Upper lobe of right lung (tissue), 1 donor: ENCODE measurements around the gene EPHA1. TPM values are rescaled to one million over a fixed set of nuclear protein-coding genes. Genes with fewer than 3 reads are reported as not detected.
A peak's percentile ranks its signal among the peaks of the same experiment; 100 is the strongest.

Experiments
- ATAC-seq: fragments of 200-7000 bp; cut with Tn5 transposase; one replicate; pipeline ENCODE4 v1.9.1; 2020; ENCODE audit warnings: mild to moderate bottlenecking, moderate library complexity
- DNase-seq: peaks from one replicate; pipeline ENCODE4 v3.0.0-alpha.2; 2020
- H3K27ac ChIP-seq: fragments of 200-600 bp; one replicate; pipeline ENCODE4 v1.8.0; 2022
- H3K27me3 ChIP-seq: fragments of 200-600 bp; one replicate; pipeline ENCODE4 v1.8.0; 2022; ENCODE audit warnings: mild to moderate bottlenecking
- H3K36me3 ChIP-seq: fragments of 200-600 bp; one replicate; pipeline ENCODE4 v1.8.0; 2022
- H3K4me1 ChIP-seq: fragments of 200-600 bp; one replicate; pipeline ENCODE4 v1.8.0; 2022
- H3K4me3 ChIP-seq: fragments of 200-600 bp; one replicate; pipeline ENCODE4 v1.8.0; 2022; ENCODE audit warnings: mild to moderate bottlenecking
- H3K9me3 ChIP-seq: fragments of 200-600 bp; one replicate; pipeline ENCODE4 v1.8.0; 2022
- intact Hi-C: fragments of 100-400 bp; cut with DNase I; formaldehyde crosslinking; loops from one replicate; pipeline ENCODE4 v1.11.0; 2022
- total RNA-seq: library from RNA; stranded (reverse); fragmentation: NEBNext Ultra II Directional; extraction: Animal tissue kit (Norgen Biotek cat#: 25700); gene quantifications from one replicate; pipeline ENCODE4 v1.2.1, GENCODE V29; 2021
- TF ChIP-seq, protein P1 (sequence below): fragments of 200-600 bp; IDR thresholded peaks from one replicate; pipeline ENCODE4 v1.8.0; 2022; ENCODE audit warnings: antibody characterized with exemption
- donor health status: DM: no; HTN: yes; CAD: no; lungs with severe emphysema.

Gene EPHA1
- total RNA-seq, 1 donor from 2014 or later: 13.9 TPM

DNA sequence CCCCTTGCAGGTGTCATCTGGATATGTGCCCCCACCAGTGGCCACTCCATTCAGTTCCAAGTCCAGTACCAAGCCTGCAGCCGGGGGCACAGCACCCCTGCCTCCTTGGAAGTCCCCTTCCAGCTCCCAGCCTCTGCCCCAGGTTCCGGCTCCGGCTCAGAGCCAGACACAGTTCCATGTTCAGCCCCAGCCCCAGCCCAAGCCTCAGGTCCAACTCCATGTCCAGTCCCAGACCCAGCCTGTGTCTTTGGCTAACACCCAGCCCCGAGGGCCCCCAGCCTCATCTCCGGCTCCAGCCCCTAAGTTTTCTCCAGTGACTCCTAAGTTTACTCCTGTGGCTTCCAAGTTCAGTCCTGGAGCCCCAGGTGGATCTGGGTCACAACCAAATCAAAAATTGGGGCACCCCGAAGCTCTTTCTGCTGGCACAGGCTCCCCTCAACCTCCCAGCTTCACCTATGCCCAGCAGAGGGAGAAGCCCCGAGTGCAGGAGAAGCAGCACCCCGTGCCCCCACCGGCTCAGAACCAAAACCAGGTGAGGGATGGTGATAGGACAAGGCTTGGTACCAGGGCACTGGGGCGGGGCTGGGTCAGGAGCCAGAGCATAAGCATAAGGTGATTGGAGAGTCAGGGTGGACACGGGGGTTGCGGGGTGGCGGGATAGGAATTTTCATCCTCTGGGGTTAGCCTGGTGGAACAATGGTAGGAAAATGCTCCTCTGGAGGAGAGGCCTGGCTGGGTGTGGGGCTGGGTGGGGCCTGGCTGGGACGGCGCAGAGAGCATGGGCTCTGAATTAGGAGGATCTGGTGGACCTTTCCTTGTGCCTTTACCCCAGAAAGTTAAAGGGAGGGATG lies 25.6 kb downstream of the EPHA1 start:
- no peaks in the 10 kb centered on the region for H3K27me3 ChIP-seq
- H3K4me1 ChIP-seq: peaks cover 54% of the 10 kb centered on the region
- peak overlapping the region; percentile 98 for H3K4me3 ChIP-seq
- H3K9me3 ChIP-seq: no peaks in the 10 kb centered on the region
- peak overlapping the region; percentile 99 for H3K27ac ChIP-seq
- TF ChIP-seq, protein P1, sequence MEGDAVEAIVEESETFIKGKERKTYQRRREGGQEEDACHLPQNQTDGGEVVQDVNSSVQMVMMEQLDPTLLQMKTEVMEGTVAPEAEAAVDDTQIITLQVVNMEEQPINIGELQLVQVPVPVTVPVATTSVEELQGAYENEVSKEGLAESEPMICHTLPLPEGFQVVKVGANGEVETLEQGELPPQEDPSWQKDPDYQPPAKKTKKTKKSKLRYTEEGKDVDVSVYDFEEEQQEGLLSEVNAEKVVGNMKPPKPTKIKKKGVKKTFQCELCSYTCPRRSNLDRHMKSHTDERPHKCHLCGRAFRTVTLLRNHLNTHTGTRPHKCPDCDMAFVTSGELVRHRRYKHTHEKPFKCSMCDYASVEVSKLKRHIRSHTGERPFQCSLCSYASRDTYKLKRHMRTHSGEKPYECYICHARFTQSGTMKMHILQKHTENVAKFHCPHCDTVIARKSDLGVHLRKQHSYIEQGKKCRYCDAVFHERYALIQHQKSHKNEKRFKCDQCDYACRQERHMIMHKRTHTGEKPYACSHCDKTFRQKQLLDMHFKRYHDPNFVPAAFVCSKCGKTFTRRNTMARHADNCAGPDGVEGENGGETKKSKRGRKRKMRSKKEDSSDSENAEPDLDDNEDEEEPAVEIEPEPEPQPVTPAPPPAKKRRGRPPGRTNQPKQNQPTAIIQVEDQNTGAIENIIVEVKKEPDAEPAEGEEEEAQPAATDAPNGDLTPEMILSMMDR: no peak
- ATAC-seq (no peak), DNase-seq (peak; percentile 69)
- intact Hi-C loops: no loop called here
- peaks cover 26% of the 10 kb centered on the region for H3K36me3 ChIP-seq

DNA sequence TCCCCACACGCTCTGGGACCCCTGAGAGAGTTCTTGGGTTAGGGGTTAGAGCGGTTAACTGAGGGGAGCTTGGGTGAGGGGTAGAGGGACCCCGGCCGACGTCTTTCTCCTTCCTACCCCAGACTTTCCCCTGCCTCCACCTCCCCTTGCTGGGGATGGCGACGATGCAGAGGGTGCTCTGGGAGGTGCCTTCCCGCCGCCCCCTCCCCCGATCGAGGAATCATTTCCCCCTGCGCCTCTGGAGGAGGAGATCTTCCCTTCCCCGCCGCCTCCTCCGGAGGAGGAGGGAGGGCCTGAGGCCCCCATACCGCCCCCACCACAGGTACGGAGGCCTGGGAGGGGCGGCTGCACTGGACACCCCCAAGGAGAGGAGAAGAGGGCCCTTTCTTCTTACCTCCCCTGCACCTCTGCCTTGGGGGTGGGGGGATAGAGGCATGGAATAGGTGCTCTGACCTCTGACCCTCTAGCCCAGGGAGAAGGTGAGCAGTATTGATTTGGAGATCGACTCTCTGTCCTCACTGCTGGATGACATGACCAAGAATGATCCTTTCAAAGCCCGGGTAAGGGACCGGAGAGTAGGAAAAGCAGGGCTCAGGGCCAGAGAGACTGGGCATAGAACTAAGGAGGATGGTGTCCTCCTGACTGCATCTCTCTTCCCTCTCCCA lies 26.4 kb downstream of the EPHA1 start:
- intact Hi-C loops: no loop called here
- H3K36me3 ChIP-seq: peaks cover 19% of the 10 kb centered on the region
- peak overlapping the region; percentile 98 for H3K4me3 ChIP-seq
- no peaks in the 10 kb centered on the region for H3K27me3 ChIP-seq
- ATAC-seq: no peak
- peaks cover 54% of the 10 kb centered on the region for H3K4me1 ChIP-seq
- peak overlapping the region; percentile 99 for H3K27ac ChIP-seq
- H3K9me3 ChIP-seq: no peaks in the 10 kb centered on the region
- DNase-seq: peak; percentile 61
- TF ChIP-seq, protein P1: no peak

DNA sequence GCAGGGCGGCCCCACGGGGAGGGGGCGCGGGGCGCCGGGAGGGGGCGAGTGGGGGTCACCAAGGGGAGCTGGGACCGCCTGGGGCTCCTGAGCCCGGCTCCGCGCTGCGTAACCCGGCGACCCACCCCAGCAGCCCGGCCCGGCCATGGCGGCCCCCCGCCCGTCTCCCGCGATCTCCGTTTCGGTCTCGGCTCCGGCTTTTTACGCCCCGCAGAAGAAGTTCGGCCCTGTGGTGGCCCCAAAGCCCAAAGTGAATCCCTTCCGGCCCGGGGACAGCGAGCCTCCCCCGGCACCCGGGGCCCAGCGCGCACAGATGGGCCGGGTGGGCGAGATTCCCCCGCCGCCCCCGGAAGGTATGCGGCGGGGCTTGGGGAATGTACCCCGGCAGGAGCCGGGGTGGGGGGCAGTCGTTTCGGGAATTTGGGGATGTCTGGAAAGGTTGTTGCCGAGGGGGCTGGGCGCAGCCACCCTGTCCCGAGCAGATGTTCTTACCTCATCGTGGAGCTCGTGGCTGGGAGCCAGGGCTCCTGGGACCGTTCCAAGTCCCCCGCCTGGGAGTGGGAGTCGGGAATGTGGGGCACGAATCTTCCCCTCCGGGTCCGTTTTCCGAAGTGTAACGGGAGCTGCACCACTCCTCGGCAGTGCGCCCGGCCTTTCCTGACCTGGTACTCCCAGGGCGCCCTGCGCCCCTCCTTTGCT lies 27.1 kb downstream of the EPHA1 start:
- H3K27ac ChIP-seq: peak overlapping the region; percentile 99
- peaks cover 55% of the 10 kb centered on the region for H3K4me1 ChIP-seq
- H3K9me3 ChIP-seq: no peaks in the 10 kb centered on the region
- H3K36me3 ChIP-seq: peaks cover 17% of the 10 kb centered on the region
- H3K4me3 ChIP-seq: peak overlapping the region; percentile 98
- intact Hi-C loops: no loop called here
- ATAC-seq (no peak), DNase-seq (peak; percentile 83)
- no peaks in the 10 kb centered on the region for H3K27me3 ChIP-seq
- TF ChIP-seq, protein P1: no peak

DNA sequence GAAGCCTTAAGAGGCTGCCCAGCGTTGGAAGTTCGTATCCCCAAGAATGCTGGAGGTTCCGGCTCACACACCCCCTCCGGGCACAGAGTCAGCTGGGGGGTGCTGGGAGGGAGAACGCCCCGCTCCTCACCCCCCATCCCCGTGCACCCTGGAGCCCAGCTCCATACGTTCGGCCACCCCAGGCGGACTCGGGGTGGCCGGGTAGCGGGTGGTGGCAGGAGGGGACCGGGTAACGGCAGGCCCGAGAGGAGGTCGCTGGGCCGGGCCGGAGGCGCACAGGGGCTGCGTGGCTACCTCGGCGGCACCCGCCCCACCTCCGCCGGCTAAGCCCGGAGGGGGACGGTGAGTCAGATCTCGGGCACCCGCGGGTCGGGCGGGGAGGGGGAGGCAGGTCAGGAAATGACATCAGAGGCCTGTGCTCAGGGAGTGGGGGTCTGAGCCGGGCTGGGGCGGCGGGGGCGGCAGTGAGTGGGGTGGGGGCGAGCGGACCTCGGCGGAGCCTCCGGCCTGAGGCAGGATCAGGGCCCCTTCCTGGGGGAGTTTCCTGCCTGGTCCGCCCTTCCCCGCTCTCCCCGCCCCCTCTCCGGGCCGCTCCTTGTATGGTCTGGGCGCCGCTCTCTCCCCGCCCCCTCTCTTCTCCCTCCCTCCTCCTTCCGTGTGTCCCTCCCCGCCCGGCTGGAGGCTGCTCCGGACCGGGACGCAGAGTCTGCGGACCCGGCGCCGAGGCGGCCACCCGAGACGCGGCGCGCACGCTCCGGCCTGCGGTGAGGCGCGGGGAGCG lies 27.8 kb downstream of the EPHA1 start, which contains the start of gene ZYX:
Gene ZYX, plus strand, starts transcription at position 700 of the 781 bp plus-strand sequence. CDS start 227 bp downstream, outside the sequence.
- H3K27me3 ChIP-seq: no peaks in the 10 kb centered on the region
- peaks cover 60% of the 10 kb centered on the region for H3K4me1 ChIP-seq
- TF ChIP-seq, protein P1: no peak
- DNase-seq (peak; percentile 98), ATAC-seq (peak; percentile 90)
- intact Hi-C loops: no loop called here
- H3K27ac ChIP-seq: peak within 1 kb of the TSS; percentile 99
- no peaks in the 10 kb centered on the region for H3K9me3 ChIP-seq
- peaks cover 17% of the 10 kb centered on the region for H3K36me3 ChIP-seq
- H3K4me3 ChIP-seq: peak within 1 kb of the TSS; percentile 98

DNA sequence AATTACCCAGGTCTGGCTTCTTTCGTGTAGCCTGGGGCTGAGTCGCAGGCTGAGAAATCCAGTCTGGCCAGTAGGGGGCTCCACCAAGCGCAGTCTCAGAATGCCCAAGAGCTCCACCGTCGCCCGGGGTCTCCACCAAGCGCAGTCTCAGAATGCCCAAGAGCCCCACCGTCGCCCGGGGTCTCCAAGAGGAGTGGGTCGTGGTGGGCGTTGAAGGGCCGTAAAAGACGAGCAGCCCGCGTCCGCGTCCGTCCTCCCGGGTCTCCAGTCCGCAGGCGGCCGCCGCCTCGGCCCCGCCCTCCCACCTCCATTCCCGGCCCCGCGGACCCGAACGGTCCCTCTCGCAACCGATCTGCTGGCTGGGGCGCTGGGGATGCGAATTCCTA lies 28.4 kb downstream of the EPHA1 start:
- H3K4me3 ChIP-seq: peak overlapping the region; percentile 98
- no peaks in the 10 kb centered on the region for H3K9me3 ChIP-seq
- peaks cover 59% of the 10 kb centered on the region for H3K4me1 ChIP-seq
- peak overlapping the region; percentile 99 for H3K27ac ChIP-seq
- TF ChIP-seq, protein P1: peak; percentile 91
- peaks cover 17% of the 10 kb centered on the region for H3K36me3 ChIP-seq
- DNase-seq: peak; percentile 93
- intact Hi-C loops: no loop called here
- ATAC-seq: peak; percentile 72
- no peaks in the 10 kb centered on the region for H3K27me3 ChIP-seq
